Anterior cingulate cortex (tissue), 58 donors: ENCODE measurements around the gene RPTOR.

Experiments used
- DNase-seq, 58 donors: peaks; one replicate each; lab custom pipeline; 2025; lab: John Stamatoyannopoulos, UW

Gene RPTOR

GRCh38 chr17:81006891-81007290 lies 462.3 kb downstream of the RPTOR start:
- no peak for DNase-seq

GRCh38 chr17:81008140-81008539 lies 463.5 kb downstream of the RPTOR start:
- DNase-seq = no peak

- DNase-seq = no peak
Measured at GRCh38 chr17:81009136-81009535, 464.5 kb downstream of the RPTOR start.

GRCh38 chr17:81010935-81011334 lies 466.3 kb downstream of the RPTOR start:
- DNase-seq = no peak

- DNase-seq = no peak
Measured at GRCh38 chr17:81011951-81012350, 467.3 kb downstream of the RPTOR start.

GRCh38 chr17:81012574-81013447 lies 468.2 kb downstream of the RPTOR start:
- DNase-seq = no peak

- DNase-seq = no peak
Measured at GRCh38 chr17:81013642-81014041, 469.0 kb downstream of the RPTOR start.

- no peak for DNase-seq
Measured at GRCh38 chr17:81015136-81015535, 470.5 kb downstream of the RPTOR start.
